Stimulated activated CD4-positive, alpha-beta T cell treated with anti-CD3 and anti-CD28 coated beads, Interleukin-4, amount 100 ng/mL, for 24 hours (primary cell): ENCODE measurements around the gene MAGEA8.
"Not testable (repeated sequence)": the region's sequence is repeated elsewhere in the genome, so short reads cannot be mapped to it uniquely, and the experiment has no call there.

Experiments used
- DNase-seq: peaks from one replicate; pipeline ENCODE4 v3.0.0-alpha.2; 2020

Gene MAGEA8

GRCh38 chrX:149881081-149881711, at the start of gene MAGEA8:
TSS of gene MAGEA8 (plus strand) at chrX:149881183. CDS start at chrX:149884273, 3,090 bp downstream.
- DNase-seq = no peak

- DNase-seq = no peak
These were observed 49.5 kb upstream of the MAGEA8 start for GRCh38 chrX:149831473-149831872.

GRCh38 chrX:149836728-149837127, 44.3 kb upstream of the MAGEA8 start:
- DNase-seq = not testable (repeated sequence)

GRCh38 chrX:149837167-149837566, 43.8 kb upstream of the MAGEA8 start:
- DNase-seq = no peak

GRCh38 chrX:149837639-149838038, 43.3 kb upstream of the MAGEA8 start:
- DNase-seq = peak; percentile 10

GRCh38 chrX:149841929-149842328, 39.1 kb upstream of the MAGEA8 start:
- no peak for DNase-seq

GRCh38 chrX:149845385-149845784, 35.6 kb upstream of the MAGEA8 start:
- no peak for DNase-seq

GRCh38 chrX:149846789-149847188, 34.2 kb upstream of the MAGEA8 start:
- DNase-seq = no peak

GRCh38 chrX:149848855-149849254, 32.1 kb upstream of the MAGEA8 start:
- no peak for DNase-seq

- DNase-seq = no peak
These were observed 31.2 kb upstream of the MAGEA8 start for GRCh38 chrX:149849787-149850186.

- no peak for DNase-seq
These were observed 29.1 kb upstream of the MAGEA8 start for GRCh38 chrX:149851864-149852263.

- DNase-seq = no peak
These were observed 27.1 kb upstream of the MAGEA8 start for GRCh38 chrX:149853925-149854324.

- DNase-seq = no peak
These were observed 22.4 kb upstream of the MAGEA8 start for GRCh38 chrX:149858592-149858991.

- DNase-seq = no peak
These were observed 20.5 kb upstream of the MAGEA8 start for GRCh38 chrX:149860445-149860844.

GRCh38 chrX:149865390-149865789, 15.6 kb upstream of the MAGEA8 start:
- no peak for DNase-seq

GRCh38 chrX:149867488-149867887, 13.5 kb upstream of the MAGEA8 start:
- DNase-seq = no peak

- DNase-seq = no peak
These were observed 10.1 kb upstream of the MAGEA8 start for GRCh38 chrX:149870840-149871239.

- no peak for DNase-seq
These were observed 9.6 kb upstream of the MAGEA8 start for GRCh38 chrX:149871433-149871832.

GRCh38 chrX:149871940-149872339, 9.0 kb upstream of the MAGEA8 start:
- DNase-seq = peak; percentile 54

- DNase-seq = no peak
These were observed 3.8 kb upstream of the MAGEA8 start for GRCh38 chrX:149877157-149877556.

GRCh38 chrX:149877636-149878035, 3.3 kb upstream of the MAGEA8 start:
- no peak for DNase-seq

- DNase-seq = not testable (repeated sequence)
These were observed 9.8 kb downstream of the MAGEA8 start for GRCh38 chrX:149890828-149891227.

- DNase-seq = no peak
These were observed 17.6 kb downstream of the MAGEA8 start for GRCh38 chrX:149898554-149898953.

GRCh38 chrX:149903889-149904748, 23.1 kb downstream of the MAGEA8 start:
- DNase-seq = no peak
